ENCODE measurements around the gene MBD5.
"Not testable (repeated sequence)": the region's sequence is repeated elsewhere in the genome, so short reads cannot be mapped to it uniquely, and the experiment has no call there.

Gene MBD5

DNA sequence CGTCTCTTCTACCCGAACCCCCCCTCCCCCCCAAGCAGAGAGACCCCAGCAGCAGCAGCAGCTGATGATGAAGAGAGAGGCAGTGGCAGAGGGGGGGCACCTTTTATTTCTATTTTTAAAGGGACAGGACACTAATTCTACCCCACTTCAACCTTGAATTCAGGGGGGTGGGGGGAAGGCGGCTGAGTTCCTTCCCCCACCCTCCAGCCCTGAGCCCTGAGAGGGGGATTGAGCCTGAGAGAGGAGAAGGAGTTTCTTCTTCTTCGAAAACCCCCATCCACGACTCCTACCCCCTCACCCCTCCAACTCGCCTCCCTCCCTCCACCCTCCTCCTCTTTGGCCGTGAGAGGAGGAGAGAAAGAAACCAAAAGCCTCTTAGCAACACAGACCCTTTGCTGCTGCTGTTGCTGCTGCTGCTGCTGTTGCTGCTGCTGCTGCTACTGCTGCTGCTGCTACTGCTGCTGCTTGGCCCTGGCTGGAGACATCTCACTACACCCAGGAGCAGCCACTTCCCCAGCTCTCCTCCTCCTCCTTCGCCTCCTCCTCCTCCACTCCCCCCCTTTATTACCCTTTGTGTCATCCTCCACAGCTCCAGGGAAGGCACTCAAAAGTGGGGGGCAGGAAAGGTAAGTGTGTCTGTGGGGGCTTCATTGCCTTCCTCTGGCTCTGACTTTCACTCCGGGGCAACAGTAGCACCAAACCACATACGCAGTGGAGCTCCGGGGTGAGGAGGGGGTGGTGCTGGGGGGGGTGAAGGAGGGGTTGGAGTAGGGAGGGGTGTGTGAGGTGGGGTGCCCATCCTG, at the start of gene MBD5:
TSS of gene MBD5 (plus strand) at position 33 of the 803 bp plus-strand sequence.
- DNase-seq = peak in 4 of 6 experiments; percentile 31 to 78 (median 52)

DNA sequence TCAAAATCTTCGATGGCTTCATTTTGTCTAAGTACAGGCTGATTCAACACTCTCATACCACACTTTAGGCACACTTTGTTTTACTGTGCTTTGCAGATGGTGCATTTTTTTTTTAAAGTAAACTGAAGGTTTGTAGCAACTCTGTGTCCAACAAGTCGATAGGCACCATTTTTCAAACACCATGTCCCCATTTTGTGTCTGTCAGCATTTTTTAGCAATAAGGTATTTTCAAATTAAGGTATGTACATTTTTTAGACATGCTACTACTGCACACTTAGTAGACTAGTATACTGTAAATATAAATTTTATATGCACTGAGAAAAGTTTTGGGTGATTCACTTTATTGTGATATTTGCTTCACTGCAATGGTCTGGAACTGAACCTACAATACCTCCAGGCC, 44.8 kb upstream of the MBD5 start:
- DNase-seq = no peak

DNA sequence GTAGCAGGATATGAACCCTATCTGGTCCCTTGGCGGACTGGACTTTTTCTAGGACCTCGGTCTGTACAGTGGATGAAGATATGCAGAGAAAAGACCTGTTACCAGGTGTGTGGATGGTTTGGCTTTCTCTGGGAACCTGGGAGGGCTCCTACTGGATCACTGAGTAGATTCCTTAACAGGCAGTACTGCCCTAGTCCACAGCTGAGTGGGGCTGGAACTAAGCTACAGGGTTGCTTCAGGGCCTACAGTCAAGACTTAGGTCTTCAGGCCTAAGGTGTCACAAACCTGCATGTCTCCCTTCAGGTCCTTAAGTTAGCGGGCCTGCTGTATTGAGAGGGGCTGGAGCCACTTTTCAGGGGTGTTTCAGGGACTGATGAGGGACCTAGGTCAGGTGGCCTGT, 43.2 kb upstream of the MBD5 start:
- no peak for DNase-seq

DNA sequence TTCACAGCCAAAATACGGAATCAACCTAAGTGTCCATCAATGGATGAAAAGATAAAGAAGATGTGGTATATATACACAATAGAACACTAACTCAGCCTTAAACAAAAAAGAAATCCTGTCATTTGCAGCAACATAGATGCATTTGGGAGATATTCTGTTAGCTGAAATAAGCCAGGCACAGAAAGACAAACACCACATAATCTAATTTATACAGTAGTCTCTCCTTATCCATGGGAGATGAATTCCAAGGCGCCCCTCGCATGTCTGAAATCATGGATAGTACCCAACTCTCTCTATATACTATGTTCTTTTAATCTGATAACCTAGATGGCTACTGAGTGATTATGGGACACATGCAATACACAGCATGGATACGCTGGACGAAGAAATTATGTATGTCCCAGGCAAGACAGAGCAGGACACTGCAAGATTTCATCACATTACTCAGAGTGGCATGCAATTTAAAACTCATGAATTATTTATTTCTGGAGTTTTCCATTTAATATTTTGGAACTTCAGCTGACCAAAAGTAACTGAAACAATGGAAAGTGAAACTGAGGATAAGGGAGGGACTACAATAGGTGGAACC, 39.9 kb upstream of the MBD5 start:
- no peak for DNase-seq

DNA sequence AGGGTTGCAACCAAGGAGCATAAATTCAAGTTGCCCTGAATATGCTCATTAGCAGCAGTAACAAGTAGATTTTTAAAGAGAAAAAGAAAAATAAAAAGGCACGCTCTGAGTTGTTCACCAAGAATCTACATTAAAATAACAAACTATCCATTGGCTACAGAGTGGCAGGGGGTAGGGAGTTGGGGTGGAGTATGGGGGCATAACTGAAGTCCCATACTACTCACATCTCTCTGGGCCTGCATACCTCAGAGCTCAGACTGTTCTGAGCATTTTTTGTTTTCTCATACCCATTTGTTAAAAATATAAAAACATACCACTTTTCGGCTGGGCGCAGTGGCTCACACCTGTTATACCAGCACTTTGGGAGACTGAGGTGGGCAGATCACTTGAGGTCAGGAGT, 31.8 kb upstream of the MBD5 start:
- DNase-seq = no peak

DNA sequence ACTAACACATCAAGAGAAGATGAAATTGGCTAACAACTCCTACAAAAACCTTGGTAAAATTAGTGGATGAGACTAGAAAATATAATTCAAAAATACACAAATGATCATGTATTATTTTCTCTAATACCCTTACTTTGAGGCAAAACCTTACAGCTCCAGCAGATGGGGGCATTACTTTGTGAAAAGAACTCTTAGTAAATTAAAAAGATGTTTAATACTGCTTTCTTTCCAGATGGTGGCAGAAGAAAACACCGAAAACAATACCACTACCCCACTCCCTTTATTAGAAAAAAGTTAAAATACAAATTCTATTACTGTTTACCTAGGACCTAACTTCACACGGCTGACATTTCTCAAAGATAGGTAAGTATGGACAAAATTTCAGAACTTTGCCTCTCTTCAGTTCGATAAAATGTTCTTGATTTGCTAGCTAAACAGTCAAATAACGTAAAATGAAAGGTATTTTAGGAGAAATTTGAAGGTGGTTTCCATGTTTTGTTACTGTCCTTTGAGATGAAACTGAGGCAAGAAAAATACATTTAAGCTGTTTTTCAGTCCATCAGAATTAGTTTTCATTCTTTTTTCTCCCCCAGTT, 31.0 kb upstream of the MBD5 start:
- peak in 5 of 6 experiments; percentile 5 to 70 (median 8) for DNase-seq

DNA sequence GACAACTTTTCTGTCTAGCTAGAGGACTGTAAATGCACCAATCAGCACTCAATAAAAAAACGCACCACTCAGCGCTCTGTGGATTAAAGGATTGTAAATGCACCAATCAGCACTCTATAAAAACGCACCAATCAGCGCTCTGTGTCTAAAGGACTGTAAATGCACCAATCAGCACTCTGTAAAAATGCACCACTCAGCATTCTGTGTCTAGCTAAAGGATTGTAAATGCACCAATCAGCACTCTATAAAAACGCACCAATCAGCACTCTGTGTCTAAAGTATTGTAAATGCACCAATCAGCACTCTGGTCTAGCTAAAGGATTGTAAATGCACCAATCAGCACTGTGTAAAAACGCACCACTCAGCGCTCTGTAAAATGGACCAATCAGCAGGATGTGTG, 25.9 kb upstream of the MBD5 start:
- DNase-seq = not testable (repeated sequence)

DNA sequence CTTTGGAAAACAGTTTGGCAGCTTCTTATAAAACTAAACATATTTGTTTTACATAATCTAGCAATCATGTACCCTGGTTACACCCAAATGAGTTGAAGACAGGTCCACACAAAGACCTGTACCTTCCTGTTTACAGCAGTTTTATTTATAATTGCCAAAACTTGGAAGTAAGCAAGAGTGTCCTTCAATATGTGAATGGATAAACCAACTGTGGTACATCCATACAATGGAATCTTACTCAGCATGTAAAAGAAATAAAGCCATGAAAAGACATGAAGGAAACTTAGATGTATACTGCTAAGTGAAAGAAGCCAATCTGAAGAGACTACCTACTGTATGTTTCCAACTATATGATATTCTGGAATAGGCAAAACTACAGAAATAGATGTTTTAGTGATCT, 24.1 kb upstream of the MBD5 start:
- no peak for DNase-seq

DNA sequence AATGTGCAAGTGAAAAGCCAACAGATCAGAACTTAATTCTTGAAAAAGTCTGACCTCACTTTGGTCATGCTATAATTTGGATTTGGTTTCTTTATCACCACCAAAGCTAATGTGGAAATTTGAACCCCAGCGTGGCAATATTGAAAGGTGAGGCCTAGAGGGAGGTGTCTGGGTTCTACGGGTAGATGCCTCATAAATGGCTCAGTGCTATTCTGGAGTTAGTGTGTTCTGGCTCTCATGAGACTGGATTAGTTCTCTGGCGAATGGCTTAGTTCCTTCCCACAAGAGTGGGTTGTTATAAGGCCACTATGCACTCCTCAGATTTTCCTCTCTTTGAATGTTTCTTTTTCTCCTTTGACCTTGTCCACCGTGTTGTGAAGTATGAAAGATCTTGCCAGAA, 22.7 kb upstream of the MBD5 start:
- DNase-seq = no peak

DNA sequence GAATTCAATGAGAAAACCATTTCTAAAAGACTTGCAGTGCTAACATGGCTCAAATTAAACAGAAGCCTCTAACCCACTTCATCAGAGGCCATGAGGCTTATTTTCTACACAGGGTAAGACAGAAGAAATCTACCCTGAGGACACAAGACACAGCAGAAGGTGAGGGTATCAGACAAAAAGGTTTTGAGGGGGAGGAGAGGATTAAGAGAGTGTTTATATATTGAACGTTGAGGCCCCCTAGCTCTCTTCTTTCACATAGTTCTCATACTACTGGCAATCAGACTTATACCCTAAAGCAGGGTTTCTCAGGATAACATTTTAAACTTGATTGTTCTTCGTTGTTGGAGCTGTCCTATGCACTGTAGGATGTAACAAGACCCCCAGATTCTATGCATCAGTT, 21.8 kb upstream of the MBD5 start:
- no peak for DNase-seq

DNA sequence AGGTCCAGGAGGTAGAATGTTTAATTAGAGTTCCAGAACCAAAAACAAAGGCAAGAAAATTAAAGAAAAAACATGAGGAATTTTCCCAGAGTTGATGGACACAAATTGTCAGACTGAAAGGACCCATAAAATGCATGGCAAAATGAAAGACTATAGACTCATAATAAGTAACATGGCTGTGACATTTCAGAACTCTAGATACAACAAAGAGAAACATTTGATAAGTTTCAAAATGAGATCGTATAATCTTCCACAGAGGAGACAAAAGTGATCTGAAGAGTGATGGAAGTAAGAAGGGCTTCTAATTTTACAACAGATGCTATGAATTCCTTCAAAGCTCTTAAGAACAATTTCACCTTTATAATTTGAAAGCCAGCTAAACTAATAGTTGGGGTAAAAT, 20.8 kb upstream of the MBD5 start:
- no peak for DNase-seq

DNA sequence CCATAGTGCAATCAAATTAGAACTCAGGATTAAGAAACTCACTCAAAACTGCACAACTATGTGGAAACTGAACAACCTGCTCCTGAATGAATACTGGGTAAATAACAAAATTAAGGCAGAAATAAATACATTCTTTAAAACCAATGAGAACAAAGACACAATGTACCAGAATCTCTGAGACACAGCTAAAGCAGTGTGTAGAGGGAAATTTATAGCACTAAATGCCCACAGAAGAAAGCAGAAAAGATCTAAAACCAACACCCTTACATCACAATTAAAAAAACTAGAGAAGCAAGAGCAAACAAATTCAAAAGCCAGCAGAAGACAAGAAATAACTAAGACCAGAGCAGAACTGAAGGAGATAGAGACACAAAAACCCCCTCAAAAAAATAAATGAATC, 18.5 kb upstream of the MBD5 start:
- DNase-seq = not testable (repeated sequence)

DNA sequence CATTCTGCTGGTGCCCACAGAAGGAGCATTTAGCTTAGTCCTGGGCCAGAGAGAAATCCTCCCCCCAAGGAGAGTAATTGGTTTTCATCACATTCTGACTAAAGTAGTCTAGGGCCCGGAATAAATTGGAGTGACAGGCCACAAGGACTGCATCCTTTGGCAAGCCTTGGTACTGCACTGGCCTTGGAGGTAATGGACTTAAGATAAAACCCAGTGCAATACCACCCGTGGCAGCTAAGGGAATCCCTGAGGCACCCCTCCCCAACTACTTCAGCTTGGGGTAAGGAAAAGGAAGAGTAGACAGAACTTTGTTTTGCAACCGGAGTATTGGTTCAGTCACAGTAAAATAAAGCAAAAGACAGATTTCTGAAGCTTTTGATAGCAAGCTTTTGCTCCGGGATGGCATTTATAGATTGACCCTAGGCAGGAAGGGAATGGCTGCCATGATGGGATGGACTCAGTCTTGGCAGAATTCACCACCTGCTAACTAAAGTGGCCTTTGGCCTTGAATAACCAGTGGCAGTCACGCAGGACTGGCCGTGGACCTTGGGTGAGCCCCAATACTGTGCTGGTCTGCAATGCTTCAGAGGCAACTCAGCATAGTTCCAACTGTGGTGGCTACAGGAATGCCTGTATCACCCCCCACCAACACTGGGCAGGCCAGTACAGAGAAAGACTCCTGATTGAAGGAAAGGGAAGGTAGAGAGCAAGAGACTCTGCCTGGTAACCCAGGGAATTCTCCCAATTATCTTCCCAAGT, 14.5 kb upstream of the MBD5 start:
- DNase-seq = no peak

DNA sequence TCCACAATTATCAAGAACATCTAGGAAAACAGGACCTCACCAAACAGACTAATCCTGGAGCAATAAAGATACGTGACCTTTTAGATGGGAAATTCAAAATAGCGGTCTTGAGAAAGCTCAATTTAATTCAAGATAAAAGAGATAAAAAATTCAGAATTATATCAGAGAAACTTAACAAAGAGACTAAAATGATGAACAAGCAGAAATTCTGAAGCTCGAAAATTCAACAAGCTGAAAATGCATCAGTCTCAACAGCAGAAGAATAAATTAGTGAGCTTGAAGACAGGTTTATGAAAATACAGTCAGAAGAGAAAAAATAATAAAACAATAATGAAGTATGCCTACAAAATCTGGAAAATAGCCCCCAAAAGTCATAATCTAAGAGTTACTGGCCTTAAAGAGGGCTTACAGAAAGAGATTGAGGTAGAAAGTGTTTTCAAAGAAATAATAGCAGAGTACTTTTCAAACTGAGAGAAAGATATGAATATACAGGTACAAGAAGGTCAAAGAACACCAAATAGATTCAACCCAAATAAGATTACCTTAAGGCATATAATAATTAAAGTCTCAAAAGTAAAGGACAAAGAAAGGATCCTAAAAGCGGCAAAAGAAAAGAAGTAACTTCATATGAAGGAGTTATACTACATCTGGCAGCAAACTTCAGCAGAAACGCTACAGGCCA, 13.5 kb upstream of the MBD5 start:
- no peak for DNase-seq

DNA sequence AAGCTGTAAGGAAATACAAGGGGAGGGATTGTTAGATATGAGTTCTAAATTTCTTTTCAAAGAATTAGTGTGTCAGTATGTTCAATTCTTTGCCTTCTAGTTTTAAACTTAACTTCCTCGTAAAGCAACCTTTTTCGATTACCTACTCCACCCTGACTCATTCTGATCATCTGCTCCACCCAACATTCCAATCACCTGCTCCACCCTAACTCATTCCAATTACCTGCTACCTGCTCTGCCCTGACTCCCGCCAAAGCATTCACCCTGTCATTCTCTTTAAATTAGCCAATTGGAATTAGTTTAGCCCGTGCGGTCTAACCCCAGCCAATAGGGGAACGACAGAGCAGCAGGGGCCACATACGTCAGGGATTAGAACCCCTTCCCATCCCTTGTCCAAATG, 12.5 kb upstream of the MBD5 start:
- not testable (repeated sequence) for DNase-seq

DNA sequence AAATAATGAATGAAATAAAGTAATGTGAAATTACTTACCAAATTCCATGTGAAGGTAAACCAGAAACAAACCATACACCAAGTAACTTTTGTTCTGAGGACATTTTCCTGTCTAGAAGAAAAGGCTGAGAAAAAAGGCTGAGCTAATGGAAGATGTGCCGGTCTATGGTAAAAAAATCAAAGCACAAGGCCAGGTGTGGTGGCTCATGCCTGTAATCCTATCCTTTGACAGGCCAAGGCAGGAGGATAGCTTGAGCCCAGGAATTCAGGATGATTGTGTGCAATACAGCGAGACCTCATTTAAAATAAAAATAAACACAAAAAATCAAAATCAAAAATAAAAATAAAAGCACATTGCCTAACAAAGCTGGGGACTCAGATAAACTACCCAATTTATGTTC, 7.0 kb upstream of the MBD5 start:
- DNase-seq = no peak

DNA sequence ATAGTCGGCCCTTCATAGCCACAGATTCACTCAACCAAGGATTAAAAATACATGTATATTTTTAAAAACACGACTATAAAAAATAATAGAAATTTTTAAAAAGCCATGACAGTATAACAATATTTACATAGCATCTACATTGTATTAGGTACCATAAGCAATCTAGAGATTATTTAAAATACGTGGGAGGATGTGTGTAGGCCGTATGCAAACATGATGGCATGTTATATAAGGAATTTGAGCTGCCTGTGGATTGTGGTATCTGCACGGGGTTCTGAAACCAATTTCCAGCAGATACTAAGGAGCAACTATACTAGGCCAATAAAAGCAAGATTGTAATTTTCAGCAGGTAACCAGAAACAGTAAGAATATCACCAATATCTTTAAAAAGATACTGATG, 6.3 kb upstream of the MBD5 start:
- no peak for DNase-seq

DNA sequence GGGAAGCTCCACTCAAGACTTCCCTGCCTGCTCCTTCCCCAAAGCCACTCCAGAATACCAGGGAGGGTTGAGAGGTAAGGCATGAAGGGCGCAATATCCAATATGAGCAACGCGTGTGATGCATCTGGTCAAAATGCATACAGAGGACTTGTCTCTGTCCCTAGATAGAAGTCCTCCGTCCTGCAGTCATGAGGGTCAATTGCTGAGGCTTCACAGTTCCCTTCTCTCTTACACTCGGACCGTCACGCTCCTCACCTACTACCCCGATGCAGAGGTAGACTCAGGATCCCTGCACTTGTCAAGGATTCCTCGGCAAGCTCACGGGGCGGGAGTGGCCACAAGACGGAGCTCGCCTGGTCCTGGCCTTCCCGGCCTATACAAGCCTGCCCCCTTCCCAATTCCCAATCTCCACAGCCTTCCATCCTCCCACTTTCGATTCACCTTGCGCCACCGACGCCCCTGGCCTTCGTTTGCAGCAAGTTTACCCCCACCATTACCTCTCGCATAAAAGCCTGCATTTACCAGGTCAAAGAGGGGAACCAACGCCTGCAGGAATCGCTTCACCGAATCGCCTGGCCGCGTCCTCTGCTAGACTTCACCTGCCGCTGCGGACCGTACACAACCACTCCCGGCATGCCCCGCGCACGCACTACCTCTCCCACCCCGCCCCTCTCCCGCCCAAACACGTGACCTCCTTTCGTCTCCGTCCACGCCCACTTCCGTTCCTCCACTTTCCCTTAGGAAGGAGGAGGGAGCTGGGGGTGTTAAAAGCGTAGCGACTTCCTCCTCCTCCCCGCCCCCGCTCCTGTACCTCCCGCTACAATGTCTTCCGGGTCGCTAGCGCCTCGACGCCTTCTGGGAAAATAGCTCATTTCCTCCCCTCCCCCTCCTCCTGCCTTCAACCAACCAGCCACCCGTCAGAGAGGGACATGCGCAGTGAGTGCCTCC, 506 bp upstream of the MBD5 start, which contains the start of gene ORC4:
TSS of gene ORC4 (minus strand) at position 627 of the 948 bp plus-strand sequence. CDS start 44,779 bp downstream, outside the sequence.
- peak; percentile 91 to 98 (median 96) for DNase-seq

DNA sequence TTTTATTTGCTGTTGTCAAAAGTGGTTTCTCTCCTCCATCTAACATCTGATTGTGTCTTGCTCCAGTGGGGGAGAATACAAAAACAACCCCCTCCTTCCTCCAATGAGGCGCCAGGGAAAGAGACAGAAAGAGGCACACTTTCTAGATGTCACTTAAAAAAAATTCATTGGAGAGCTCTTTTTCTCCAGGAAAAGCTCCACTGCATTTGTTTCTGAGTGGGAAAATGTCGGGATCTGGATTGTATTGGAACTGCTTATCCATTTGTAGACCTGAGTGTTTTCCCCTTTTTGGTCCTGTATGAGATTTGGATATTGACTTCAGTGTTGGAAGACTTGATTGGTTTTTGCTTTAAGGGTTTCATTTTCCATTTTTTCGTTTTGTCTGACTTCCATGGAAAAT, 995 bp downstream of the MBD5 start:
- no peak for DNase-seq

DNA sequence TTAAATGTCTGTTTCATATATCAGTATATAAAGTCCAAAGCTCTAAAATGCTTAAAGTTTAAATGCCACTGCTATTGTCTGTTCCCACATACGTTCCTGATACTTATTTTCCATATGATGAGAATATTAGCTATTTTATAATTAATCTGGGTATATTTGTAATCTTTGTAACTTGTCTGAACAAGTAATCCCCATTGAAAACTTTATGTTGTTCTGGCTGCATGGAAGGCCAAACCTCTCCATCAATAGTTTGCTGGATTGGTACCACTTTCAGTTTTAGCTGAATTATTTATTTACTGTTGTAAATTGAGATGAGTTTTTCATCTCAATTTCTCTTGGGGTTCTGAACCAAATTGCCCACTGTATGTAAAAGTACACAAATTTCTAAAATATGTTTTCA, 1.5 kb downstream of the MBD5 start:
- no peak for DNase-seq

DNA sequence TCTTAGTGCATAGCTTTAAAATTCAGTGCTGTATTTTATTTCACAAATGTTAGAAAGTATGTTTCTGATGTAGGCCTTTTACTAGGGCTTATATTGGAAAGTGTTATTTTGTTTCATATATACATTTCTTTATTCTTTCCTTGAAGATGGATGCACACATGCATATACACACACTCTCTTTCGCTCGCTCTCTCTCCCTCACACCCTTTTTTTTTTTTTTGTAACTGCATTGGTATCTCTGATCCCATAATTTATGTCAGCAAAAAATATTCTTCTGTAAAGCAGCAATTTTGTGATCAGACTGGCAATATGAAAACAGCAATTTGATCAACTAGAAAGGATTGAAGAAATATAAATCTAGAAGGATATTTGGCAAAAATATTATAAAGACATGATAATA, 2.0 kb downstream of the MBD5 start:
- DNase-seq = no peak

DNA sequence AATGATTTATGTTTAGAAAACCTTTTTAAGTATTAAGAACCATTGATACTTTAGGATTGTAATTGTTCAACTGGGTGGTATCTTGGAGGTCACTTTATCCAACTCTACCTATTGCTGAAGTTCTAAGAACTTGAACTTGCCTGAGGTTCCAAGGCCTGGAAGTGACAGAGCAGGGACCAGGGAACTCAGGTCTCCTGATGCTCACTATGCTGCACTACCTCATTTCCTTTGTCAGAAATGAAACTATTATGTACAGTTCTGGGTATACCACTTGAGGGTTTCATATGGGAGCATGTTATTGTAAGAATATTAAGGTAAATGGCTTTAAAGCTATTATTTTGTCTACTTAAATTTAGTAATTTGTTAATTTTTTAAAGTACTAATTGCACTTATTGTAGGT, 3.0 kb downstream of the MBD5 start:
- DNase-seq = no peak

Measured in stimulated activated naive CD4-positive, alpha-beta T cell (primary cell).